RWPE1 (cell line): ENCODE results near the gene PCNX2.

Experiments
- CTCF ChIA-PET: fragments of 350-600 bp; sonication (Branson Sonifier 250); formaldehyde crosslinking; extraction: SDS; loops from one replicate; lab custom pipeline; 2021; lab: Yijun Ruan, JAX
- POLR2A ChIA-PET: fragments of 400-600 bp; formaldehyde crosslinking; extraction: SDS; loops from one replicate; lab custom pipeline; 2020; ENCODE audit warnings: antibody characterized with exemption; ENCODE audit not compliant: low non-redundant PET; lab: Yijun Ruan, JAX
- DNase-seq: peaks from one replicate; pipeline ENCODE4 v3.0.0; 2012; ENCODE audit warnings: low spot score
- H3K27ac ChIP-seq: fragments of 450-650 bp; 2 replicates; pipeline ENCODE4 v1.5.1; 2017
- CTCF ChIP-seq: fragments of 450-650 bp; conservative IDR thresholded peaks from 2 replicates; pipeline ENCODE4 v1.5.1; 2017; ENCODE audit warnings: low read depth, mild to moderate bottlenecking

The PCNX2 gene

GRCh38 chr1:233025157-233025556 lies 270.4 kb downstream of the PCNX2 start:
- H3K27ac ChIP-seq = no peak overlapping the region; the same call in 1 of the 2 replicates
- DNase-seq = peak; percentile 13
- ChIA-PET CTCF (interaction anchor here (0.9 to 1.1 kb wide), 2 partner anchors 72 to 1413 kb away, joined by 3 read pairs; no protein-coding TSS in a partner anchor), POLR2A (no interaction called here)
- TF ChIP-seq CTCF = no peak

- ChIA-PET POLR2A (no interaction called here), CTCF (interaction anchor here (1.1 kb wide), 1 partner anchor 9 kb away, joined by 4 read pairs; no protein-coding TSS in a partner anchor)
- DNase-seq = no peak
- no peak for TF ChIP-seq CTCF
- H3K27ac ChIP-seq = no peak overlapping the region
These were observed 271.3 kb downstream of the PCNX2 start for GRCh38 chr1:233024199-233024598.

GRCh38 chr1:233022246-233022645 lies 273.3 kb downstream of the PCNX2 start:
- TF ChIP-seq CTCF = no peak
- ChIA-PET CTCF (no interaction called here), POLR2A (no interaction called here)
- H3K27ac ChIP-seq = no peak overlapping the region
- no peak for DNase-seq

- DNase-seq = no peak
- CTCF ChIA-PET = no interaction called here
- no peak overlapping the region for H3K27ac ChIP-seq
- POLR2A ChIA-PET = no interaction called here
- no peak for TF ChIP-seq CTCF
These were observed 275.1 kb downstream of the PCNX2 start for GRCh38 chr1:233020426-233020825.

- ChIA-PET CTCF (no interaction called here), POLR2A (no interaction called here)
- no peak for TF ChIP-seq CTCF
- H3K27ac ChIP-seq = no peak overlapping the region
- no peak for DNase-seq
These were observed 275.7 kb downstream of the PCNX2 start for GRCh38 chr1:233019778-233020325.

- TF ChIP-seq CTCF = no peak
- DNase-seq = no peak
- ChIA-PET POLR2A (no interaction called here), CTCF (no interaction called here)
- H3K27ac ChIP-seq = no peak overlapping the region
These were observed 276.4 kb downstream of the PCNX2 start for GRCh38 chr1:233019083-233019482.

- H3K27ac ChIP-seq = no peak overlapping the region
- TF ChIP-seq CTCF = no peak
- DNase-seq = no peak
- ChIA-PET CTCF (no interaction called here), POLR2A (no interaction called here)
These were observed 278.7 kb downstream of the PCNX2 start for GRCh38 chr1:233016798-233017197.
